AG10803 (cell line): ENCODE data around the gene THY1.

ENCODE experiments used
- DNase-seq: peaks from one replicate; pipeline ENCODE4 v3.0.0; 2010; ENCODE audit warnings: low read depth
- H3K4me3 ChIP-seq: 2 replicates; pipeline ENCODE4 v1.5.1; 2011; ENCODE audit warnings: mild to moderate bottlenecking, low read length, control low read depth
- CTCF ChIP-seq: conservative IDR thresholded peaks from 2 replicates; pipeline ENCODE4 v1.5.1; 2011; ENCODE audit warnings: mild to moderate bottlenecking, low read length, control low read depth, inconsistent platforms

THY1 gene

GRCh38 chr11:119449498-119449897, 26.5 kb upstream of the THY1 start:
- no peak for DNase-seq
- H3K4me3 ChIP-seq, result no peak overlapping the region
- TF ChIP-seq CTCF, result no peak

- H3K4me3 ChIP-seq, result no peak overlapping the region
- TF ChIP-seq CTCF, result no peak
- no peak for DNase-seq
Observed at GRCh38 chr11:119448380-119448779, 25.4 kb upstream of the THY1 start.

GRCh38 chr11:119447664-119448242, 24.8 kb upstream of the THY1 start:
- TF ChIP-seq CTCF, result no peak
- DNase-seq, result no peak
- H3K4me3 ChIP-seq, result no peak overlapping the region

- no peak overlapping the region for H3K4me3 ChIP-seq
- no peak for TF ChIP-seq CTCF
- no peak for DNase-seq
Observed at GRCh38 chr11:119446871-119447663, 24.1 kb upstream of the THY1 start.

GRCh38 chr11:119446434-119446833, 23.5 kb upstream of the THY1 start:
- no peak overlapping the region for H3K4me3 ChIP-seq
- TF ChIP-seq CTCF, result no peak
- DNase-seq, result no peak

GRCh38 chr11:119445850-119446249, 22.9 kb upstream of the THY1 start:
- peak; percentile 79 for DNase-seq
- no peak for TF ChIP-seq CTCF
- H3K4me3 ChIP-seq, result no peak overlapping the region

GRCh38 chr11:119445379-119445778, 22.4 kb upstream of the THY1 start:
- H3K4me3 ChIP-seq, result no peak overlapping the region
- peak; percentile 65 for DNase-seq
- no peak for TF ChIP-seq CTCF
